Stomach smooth muscle (tissue), 2 donors: ENCODE results near the gene ANK2.

ENCODE experiments used
- H3K27ac ChIP-seq: one replicate; pipeline ENCODE4 v1.7.0; 2013; ENCODE audit warnings: mild to moderate bottlenecking, low read length, inconsistent platforms
- H3K27me3 ChIP-seq, 2 donors: one replicate each; pipeline ENCODE4 v1.7.0; 2013; ENCODE audit warnings: low read length in 2 of 2; ENCODE audit not compliant: insufficient read depth in 2 of 2, control insufficient read depth in 1 of 2
- H3K36me3 ChIP-seq, 2 donors: one replicate each; pipeline ENCODE4 v1.7.0; 2013; ENCODE audit warnings: low read length in 2 of 2; ENCODE audit not compliant: control insufficient read depth in 2 of 2, insufficient read depth in 2 of 2
- H3K4me1 ChIP-seq: one replicate; pipeline ENCODE4 v1.7.0; 2013; ENCODE audit warnings: low read length; ENCODE audit not compliant: control insufficient read depth, insufficient read depth
- H3K4me3 ChIP-seq, 2 donors: one replicate each; pipeline ENCODE4 v1.7.0; 2013; ENCODE audit warnings: low read length in 2 of 2
- H3K9ac ChIP-seq, 2 donors: one replicate each; pipeline ENCODE4 v1.7.0; 2013; ENCODE audit warnings: low read length in 2 of 2, mild to moderate bottlenecking in 1 of 2
- H3K9me3 ChIP-seq, 2 donors: one replicate each; pipeline ENCODE4 v1.7.0; 2013; ENCODE audit warnings: low read length in 2 of 2; ENCODE audit not compliant: control insufficient read depth in 2 of 2
- donor health status: healthy.
- donor health status: Pancreatic carcinoma.

Gene ANK2

DNA sequence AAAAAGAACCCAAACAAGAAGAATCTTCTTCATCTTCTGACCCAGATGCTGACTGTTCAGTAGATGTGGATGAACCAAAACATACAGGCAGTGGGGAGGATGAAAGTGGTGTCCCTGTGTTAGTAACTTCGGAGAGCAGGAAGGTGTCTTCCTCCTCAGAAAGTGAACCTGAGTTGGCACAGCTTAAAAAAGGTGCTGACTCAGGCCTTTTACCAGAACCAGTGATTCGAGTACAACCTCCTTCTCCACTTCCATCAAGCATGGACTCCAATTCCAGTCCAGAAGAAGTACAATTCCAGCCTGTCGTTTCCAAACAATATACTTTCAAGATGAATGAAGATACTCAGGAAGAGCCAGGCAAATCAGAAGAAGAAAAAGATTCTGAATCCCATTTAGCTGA lies 307.0 kb downstream of the ANK2 start:
- no peaks in the 10 kb centered on the region for H3K9me3 ChIP-seq
- H3K27ac ChIP-seq, result no peak overlapping the region
- H3K4me1 ChIP-seq, result no peaks in the 10 kb centered on the region
- no peak overlapping the region for H3K4me3 ChIP-seq
- no peak overlapping the region for H3K9ac ChIP-seq
- no peaks in the 10 kb centered on the region for H3K27me3 ChIP-seq
- peaks cover 11 to 16% of the 10 kb centered on the region in 2 donors for H3K36me3 ChIP-seq

DNA sequence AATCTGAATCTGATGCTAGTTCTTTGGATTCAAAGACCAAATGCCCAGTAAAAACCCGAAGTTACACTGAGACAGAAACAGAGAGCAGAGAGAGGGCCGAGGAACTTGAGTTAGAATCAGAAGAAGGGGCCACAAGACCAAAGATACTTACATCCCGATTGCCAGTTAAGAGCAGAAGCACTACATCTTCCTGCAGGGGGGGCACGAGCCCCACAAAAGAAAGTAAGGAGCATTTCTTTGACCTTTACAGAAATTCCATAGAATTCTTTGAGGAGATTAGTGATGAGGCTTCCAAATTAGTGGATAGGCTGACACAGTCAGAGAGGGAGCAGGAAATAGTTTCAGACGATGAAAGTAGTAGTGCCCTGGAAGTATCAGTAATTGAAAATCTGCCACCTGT lies 309.3 kb downstream of the ANK2 start:
- no peak overlapping the region for H3K4me3 ChIP-seq
- no peak overlapping the region for H3K9ac ChIP-seq
- H3K4me1 ChIP-seq, result no peaks in the 10 kb centered on the region
- H3K9me3 ChIP-seq, result no peaks in the 10 kb centered on the region
- peaks cover 13 to 15% of the 10 kb centered on the region in 2 donors for H3K36me3 ChIP-seq
- no peak overlapping the region for H3K27ac ChIP-seq
- H3K27me3 ChIP-seq, result no peaks in the 10 kb centered on the region

DNA sequence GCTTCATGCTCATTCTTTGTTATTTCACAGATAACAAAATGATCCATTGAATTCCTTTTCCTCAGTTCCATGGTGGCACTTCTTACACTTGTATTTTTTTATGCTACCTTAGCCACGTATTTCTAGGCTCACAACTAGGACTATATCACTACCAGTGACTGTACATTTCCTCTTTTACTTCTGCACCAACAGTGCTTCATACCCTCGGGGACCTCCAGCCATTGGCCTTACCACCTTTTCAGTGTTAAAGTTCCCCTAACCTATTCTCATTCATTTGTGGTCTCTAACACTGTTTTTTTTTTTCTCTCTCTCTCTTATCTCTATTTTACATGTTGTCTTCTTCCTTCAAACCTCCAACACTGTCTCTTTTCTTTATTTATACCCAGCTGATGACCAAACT lies 315.9 kb downstream of the ANK2 start:
- Histone ChIP-seq H3K36me3 (peaks cover 36 to 45% of the 10 kb centered on the region in 2 donors), H3K27ac (no peak overlapping the region), H3K9ac (no peak overlapping the region)

DNA sequence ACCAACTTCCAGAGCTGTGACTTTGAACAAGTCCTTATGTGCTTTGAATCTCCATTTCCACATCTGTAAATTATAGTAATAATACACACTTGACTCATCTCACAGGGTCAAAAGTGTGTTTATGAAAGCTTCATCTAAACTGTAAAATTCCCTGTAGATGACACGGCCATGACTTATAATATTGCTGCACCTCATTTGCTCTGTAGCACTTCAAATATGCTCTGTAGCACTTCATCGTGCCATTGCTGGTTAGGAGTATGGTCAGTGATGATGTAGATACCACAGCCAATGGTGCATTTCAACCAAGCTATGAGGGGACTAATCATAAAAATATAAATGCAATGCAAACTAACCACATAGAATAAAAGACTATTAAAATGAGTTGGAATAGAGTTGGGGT lies 318.6 kb downstream of the ANK2 start:
- Histone ChIP-seq H3K36me3 (peaks cover 42 to 46% of the 10 kb centered on the region in 2 donors), H3K4me1 (no peaks in the 10 kb centered on the region), H3K27me3 (no peaks in the 10 kb centered on the region), H3K4me3 (no peak overlapping the region), H3K9me3 (no peaks in the 10 kb centered on the region), H3K27ac (no peak overlapping the region), H3K9ac (no peak overlapping the region)

More for the DNA sequence above, 315.9 kb downstream of the ANK2 start:
- H3K9me3 ChIP-seq, result no peaks in the 10 kb centered on the region
- H3K4me1 ChIP-seq, result no peaks in the 10 kb centered on the region
- H3K4me3 ChIP-seq, result no peak overlapping the region
- no peaks in the 10 kb centered on the region for H3K27me3 ChIP-seq

DNA sequence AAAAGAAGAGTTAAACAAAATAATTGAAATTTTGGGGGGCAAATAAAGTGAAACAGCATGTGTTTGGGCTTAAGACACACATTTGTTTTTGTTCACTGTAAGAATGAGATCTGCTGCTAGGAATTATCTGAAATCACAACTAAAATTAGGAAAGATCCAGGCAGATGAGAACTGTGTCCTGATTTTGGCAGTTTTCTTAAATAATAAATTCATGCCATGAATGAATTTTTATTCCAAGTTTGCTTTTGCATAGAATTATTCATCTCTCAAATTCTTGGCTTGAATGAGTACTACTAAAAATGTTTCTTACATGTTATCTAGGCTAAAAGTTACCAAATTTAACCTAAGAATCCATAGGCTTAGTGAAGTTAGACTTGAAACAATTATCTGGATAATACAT lies 321.7 kb downstream of the ANK2 start:
- H3K4me3 ChIP-seq, result no peak overlapping the region
- H3K36me3 ChIP-seq, result peaks cover 39 to 41% of the 10 kb centered on the region in 2 donors
- no peak overlapping the region for H3K9ac ChIP-seq
- no peaks in the 10 kb centered on the region for H3K4me1 ChIP-seq
- no peaks in the 10 kb centered on the region for H3K27me3 ChIP-seq
- no peak overlapping the region for H3K27ac ChIP-seq
- H3K9me3 ChIP-seq, result no peaks in the 10 kb centered on the region

DNA sequence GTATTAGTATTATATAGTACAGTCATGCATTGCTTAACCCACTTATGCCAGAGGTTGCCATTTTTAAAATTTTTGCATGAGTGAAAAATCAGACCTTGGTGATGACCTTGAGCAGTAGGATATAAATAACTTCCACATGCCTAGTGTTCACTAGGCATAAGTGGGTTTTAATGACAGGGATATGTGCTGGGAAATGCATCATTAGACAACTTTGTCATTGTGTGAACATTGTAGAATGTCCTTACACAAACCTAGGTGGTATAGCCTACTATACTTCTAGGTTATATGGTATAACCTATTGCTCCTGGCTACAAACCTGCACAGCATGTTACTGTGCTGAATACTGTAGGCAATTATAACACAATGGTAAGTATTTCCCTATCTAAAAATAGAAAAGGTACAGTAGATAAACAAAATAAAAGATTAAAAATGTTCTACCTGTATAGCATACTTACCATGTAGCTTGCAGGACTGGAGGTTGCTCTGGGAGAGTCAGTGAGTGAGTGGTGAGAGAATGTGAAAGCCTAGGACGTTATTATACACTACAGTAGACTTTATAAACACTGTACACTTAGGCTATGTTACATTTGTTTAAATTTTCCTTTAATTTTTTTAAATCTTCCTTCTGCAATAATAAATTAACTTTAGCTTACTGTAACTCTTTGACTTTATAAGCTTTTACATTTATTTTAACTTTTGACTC lies 326.7 kb downstream of the ANK2 start:
- Histone ChIP-seq H3K4me3 (no peak overlapping the region), H3K27ac (no peak overlapping the region), H3K9me3 (no peaks in the 10 kb centered on the region), H3K27me3 (no peaks in the 10 kb centered on the region), H3K4me1 (no peaks in the 10 kb centered on the region), H3K9ac (no peak overlapping the region), H3K36me3 (peaks cover 17 to 22% of the 10 kb centered on the region in 2 donors)

DNA sequence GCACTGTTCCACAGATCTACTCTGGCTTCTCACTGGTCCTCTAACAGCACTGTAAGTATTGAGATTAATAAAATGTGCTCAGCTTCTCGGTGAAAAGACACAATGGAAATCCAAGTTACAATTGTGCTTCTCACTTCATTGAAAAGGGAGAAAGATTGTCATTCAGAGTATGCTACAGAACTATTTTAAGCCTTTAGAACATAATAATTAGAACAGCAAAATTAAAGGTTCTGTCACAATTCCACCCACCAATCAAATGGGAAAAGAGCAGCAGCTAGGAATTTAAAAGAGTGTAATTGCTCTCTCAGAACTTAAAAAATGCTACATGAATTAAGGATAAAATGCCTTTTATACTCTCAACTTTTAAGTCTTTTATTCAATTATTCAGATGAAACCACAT lies 329.4 kb downstream of the ANK2 start:
- Histone ChIP-seq H3K9me3 (no peaks in the 10 kb centered on the region), H3K4me1 (no peaks in the 10 kb centered on the region), H3K4me3 (no peak overlapping the region), H3K36me3 (peaks cover 13 to 21% of the 10 kb centered on the region in 2 donors), H3K9ac (no peak overlapping the region), H3K27ac (no peak overlapping the region), H3K27me3 (no peaks in the 10 kb centered on the region)

DNA sequence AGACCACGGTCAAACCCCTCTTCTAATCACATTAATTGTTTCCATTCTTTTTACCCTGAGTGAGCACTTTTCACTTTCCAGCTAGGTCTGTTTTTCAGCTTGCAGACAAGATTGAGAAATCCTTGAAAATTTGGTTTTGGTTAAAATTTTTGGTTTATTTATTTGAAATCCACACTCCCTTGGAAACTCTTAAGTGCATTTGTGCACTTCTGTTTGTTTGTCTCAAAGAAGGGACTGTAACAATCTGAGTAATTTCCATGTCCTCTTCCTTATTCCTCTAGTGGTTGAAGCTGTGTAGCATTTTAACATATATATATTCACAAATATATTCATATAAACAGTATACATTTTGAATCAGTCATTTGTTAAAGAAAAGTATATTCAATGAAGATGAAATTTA lies 333.3 kb downstream of the ANK2 start:
- Histone ChIP-seq H3K4me3 (no peak overlapping the region), H3K9ac (no peak overlapping the region), H3K36me3 (peaks cover 10 to 14% of the 10 kb centered on the region in 2 donors), H3K4me1 (no peaks in the 10 kb centered on the region), H3K27me3 (no peaks in the 10 kb centered on the region), H3K27ac (no peak overlapping the region), H3K9me3 (no peaks in the 10 kb centered on the region)

DNA sequence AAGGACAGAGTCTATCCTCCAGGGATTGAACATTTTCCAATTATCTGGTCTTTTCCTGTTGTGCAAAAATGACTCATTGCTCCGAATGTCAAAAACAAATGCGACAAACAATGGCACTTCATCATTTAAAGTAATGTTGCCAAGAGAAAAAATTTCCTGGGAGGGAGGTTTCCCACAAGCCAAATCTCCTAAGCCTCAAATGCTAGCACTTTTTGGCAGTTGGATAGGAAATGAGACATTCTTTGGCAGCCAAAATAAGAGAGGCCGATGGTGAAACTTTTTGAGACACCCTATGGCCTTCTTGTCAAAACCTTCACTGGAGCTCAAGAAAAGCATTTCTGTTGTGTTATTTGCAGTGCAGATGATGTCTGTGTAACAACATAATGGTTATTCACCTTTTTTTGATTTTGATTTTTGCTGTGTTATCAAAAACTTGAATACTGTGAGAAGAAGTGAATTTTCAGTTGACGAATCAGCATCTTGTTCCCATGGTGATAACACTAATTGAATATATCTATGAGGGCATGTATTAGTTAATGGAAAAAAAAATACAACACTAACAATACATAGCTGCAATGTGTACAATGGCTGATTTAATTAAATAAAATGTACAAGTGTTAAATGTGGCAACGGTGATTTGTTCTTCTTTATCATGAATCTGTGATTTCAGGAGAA lies 333.8 kb downstream of the ANK2 start:
- Histone ChIP-seq H3K4me3 (no peak overlapping the region), H3K4me1 (no peaks in the 10 kb centered on the region), H3K9me3 (no peaks in the 10 kb centered on the region), H3K36me3 (peaks cover 10 to 14% of the 10 kb centered on the region in 2 donors), H3K9ac (no peak overlapping the region), H3K27ac (no peak overlapping the region), H3K27me3 (no peaks in the 10 kb centered on the region)

DNA sequence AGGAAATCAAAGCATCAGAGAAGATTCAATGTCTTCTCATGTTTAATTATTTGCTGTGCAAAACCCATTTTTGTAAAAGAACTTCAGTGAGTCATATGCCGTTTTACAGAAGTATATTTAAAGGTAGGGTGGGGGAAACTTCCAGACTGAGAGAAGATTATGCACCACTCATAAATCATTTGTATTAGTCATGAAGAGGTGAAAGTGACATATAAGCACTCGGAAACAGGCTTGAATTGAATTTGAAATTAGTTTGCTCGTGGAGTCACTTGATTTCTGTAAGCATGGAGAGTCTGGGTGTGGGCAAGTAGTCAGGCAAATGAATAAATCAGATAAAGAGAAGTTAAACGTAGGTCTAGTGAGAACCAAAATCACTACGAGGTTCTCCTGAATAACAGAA lies 335.1 kb downstream of the ANK2 start:
- peaks cover 10% of the 10 kb centered on the region in 2 donors for H3K36me3 ChIP-seq
- no peaks in the 10 kb centered on the region for H3K4me1 ChIP-seq
- H3K4me3 ChIP-seq, result no peak overlapping the region
- no peaks in the 10 kb centered on the region for H3K27me3 ChIP-seq
- no peaks in the 10 kb centered on the region for H3K9me3 ChIP-seq
- H3K9ac ChIP-seq, result no peak overlapping the region
- H3K27ac ChIP-seq, result no peak overlapping the region

DNA sequence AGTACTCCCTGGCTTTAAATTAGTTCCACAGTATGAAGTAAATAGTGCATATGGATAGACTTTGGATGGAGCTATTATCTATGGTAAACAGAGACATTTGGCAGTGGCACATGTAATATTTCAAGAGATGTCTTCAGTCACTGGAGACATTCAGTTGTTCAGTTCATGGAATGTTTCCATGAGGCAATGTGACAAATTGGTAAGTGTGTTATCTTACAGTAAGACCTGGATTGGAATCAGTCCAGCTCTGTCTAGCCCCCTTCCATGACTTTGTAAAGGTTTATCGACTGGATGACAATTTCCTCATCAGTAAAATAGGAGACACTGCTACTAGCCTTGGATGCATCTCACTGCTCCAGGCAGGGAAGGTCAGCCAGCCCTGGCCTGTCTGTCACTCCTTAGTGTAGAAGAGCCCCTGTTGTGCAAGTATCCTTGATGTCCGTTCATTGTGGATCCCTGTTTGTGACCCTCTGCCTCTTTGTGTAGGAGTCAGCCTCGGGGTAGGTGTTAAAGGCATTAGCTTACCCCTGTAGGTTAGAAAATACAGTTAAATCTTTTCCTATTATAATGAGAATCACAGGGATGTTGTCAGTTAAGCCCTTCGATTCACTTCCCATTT lies 335.9 kb downstream of the ANK2 start:
- Histone ChIP-seq H3K27me3 (no peaks in the 10 kb centered on the region), H3K9ac (no peak overlapping the region), H3K27ac (no peak overlapping the region), H3K9me3 (no peaks in the 10 kb centered on the region), H3K36me3 (peaks cover 10% of the 10 kb centered on the region in 2 donors), H3K4me3 (no peak overlapping the region), H3K4me1 (no peaks in the 10 kb centered on the region)
